HFFc6 (cell line): Measurements from ENCODE around the gene OGFOD3. TPM values are rescaled to one million over a fixed set of nuclear protein-coding genes. Genes with fewer than 3 reads are reported as not detected.

Source experiments
- DNase-seq: peaks from one replicate; pipeline ENCODE4 v3.0.0-alpha.2; 2018
- H3K27ac Mint-ChIP-seq: 2 replicates; pipeline ENCODE4 v1.8.0; 2020; ENCODE audit warnings: mild to moderate bottlenecking, mixed read lengths
- H3K27me3 Mint-ChIP-seq: 2 replicates; pipeline ENCODE4 v1.8.0; 2021; ENCODE audit warnings: mild to moderate bottlenecking, moderate library complexity, mixed read lengths; ENCODE audit not compliant: insufficient read depth
- H3K36me3 Mint-ChIP-seq: 2 replicates; pipeline ENCODE4 v1.8.0; 2021; ENCODE audit warnings: low read depth, mixed read lengths
- H3K4me1 Mint-ChIP-seq: 2 replicates; pipeline ENCODE4 v1.8.0; 2020; ENCODE audit warnings: low read depth, mixed read lengths
- H3K4me3 Mint-ChIP-seq: 2 replicates; pipeline ENCODE4 v1.8.0; 2020; ENCODE audit warnings: mild to moderate bottlenecking, moderate library complexity, mixed read lengths
- H3K9me3 Mint-ChIP-seq: 2 replicates; pipeline ENCODE4 v1.8.0; 2020; ENCODE audit warnings: mild to moderate bottlenecking, mixed read lengths
- total RNA-seq, 6 experiments: library from RNA; stranded (reverse); fragmentation: NEBNext Ultra II Directional; extraction: Animal tissue kit (Norgen Biotek cat#: 25700); gene quantifications; 2 replicates in 1 of 6; 3 replicates in 5 of 6; pipeline ENCODE4 v1.2.3, GENCODE V29; 2021
- TF ChIP-seq, protein P1 (sequence below): fragments of 200-600 bp; sonication (generic); IDR thresholded peaks from 2 replicates; pipeline ENCODE4 v1.5.0; 2021; ENCODE audit warnings: antibody characterized with exemption, mild to moderate bottlenecking

The OGFOD3 gene
- total RNA-seq, 6 experiments from 2014 or later, result 26.5 to 31.2 (median 27.9) TPM

- H3K27ac Mint-ChIP-seq, result no peak overlapping the region
- H3K9me3 Mint-ChIP-seq, result no peaks in the 10 kb centered on the region
- no peaks in the 10 kb centered on the region; the same call in 1 of the 2 replicates for H3K27me3 Mint-ChIP-seq
- H3K4me3 Mint-ChIP-seq, result no peak overlapping the region
- peaks cover 6% of the 10 kb centered on the region; the same call in 1 of the 2 replicates for H3K4me1 Mint-ChIP-seq
- no peak for DNase-seq
- no peaks in the 10 kb centered on the region; the same call in 1 of the 2 replicates for H3K36me3 Mint-ChIP-seq
- TF ChIP-seq, protein P1, sequence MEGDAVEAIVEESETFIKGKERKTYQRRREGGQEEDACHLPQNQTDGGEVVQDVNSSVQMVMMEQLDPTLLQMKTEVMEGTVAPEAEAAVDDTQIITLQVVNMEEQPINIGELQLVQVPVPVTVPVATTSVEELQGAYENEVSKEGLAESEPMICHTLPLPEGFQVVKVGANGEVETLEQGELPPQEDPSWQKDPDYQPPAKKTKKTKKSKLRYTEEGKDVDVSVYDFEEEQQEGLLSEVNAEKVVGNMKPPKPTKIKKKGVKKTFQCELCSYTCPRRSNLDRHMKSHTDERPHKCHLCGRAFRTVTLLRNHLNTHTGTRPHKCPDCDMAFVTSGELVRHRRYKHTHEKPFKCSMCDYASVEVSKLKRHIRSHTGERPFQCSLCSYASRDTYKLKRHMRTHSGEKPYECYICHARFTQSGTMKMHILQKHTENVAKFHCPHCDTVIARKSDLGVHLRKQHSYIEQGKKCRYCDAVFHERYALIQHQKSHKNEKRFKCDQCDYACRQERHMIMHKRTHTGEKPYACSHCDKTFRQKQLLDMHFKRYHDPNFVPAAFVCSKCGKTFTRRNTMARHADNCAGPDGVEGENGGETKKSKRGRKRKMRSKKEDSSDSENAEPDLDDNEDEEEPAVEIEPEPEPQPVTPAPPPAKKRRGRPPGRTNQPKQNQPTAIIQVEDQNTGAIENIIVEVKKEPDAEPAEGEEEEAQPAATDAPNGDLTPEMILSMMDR, result no peak
These were observed 26.6 kb upstream of the OGFOD3 start for GRCh38 chr17:82444941-82445521.

GRCh38 chr17:82444284-82444893, 26.0 kb upstream of the OGFOD3 start:
- Mint-ChIP-seq H3K36me3 (no peaks in the 10 kb centered on the region; the same call in 1 of the 2 replicates), H3K4me1 (no peaks in the 10 kb centered on the region), H3K4me3 (no peak overlapping the region), H3K9me3 (no peaks in the 10 kb centered on the region), H3K27me3 (no peaks in the 10 kb centered on the region; the same call in 1 of the 2 replicates), H3K27ac (no peak overlapping the region)
- TF ChIP-seq, protein P1, result no peak
- no peak for DNase-seq

DNA sequence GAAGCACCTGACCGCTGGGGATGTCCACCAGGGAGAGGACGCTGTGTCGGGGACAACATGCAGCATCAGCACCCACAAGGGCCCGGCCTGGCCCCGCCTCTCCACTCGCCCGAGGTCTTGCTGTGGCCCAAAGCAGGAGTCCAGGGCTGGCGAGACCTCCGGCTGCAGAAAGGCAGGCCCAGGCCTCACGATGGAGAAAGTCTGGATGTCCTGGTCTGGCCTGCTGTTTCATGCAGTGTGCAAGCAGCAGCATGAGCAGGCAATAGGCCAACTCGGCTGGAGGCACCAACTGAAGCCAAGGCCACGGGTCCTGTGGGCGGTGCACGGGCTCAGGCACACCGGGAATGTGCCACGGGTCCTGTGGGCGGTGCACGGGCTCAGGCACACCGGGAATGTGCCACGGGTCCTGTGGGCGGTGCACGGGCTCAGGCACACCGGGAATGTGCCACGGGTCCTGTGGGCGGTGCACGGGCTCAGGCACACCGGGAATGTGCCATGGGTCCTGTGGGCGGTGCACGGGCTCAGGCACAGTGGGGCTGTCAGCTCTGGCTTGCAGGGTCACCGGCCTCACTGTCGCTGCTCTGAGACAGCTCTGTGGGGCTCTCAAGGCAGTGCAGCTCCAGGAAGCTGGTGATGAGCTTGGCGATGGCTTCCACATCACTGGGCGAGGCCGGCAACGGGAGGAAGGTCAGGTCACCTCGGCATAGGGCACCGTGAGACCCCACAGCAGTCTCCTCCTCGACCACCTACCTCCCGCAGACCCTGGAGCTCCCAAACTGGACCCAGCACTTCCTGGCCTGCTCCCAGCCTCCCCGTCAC, 25.3 kb upstream of the OGFOD3 start:
- H3K9me3 Mint-ChIP-seq, result no peaks in the 10 kb centered on the region
- no peak overlapping the region for H3K4me3 Mint-ChIP-seq
- no peak overlapping the region for H3K27ac Mint-ChIP-seq

GRCh38 chr17:82442643-82443464, 24.5 kb upstream of the OGFOD3 start:
- no peaks in the 10 kb centered on the region for H3K9me3 Mint-ChIP-seq
- TF ChIP-seq, protein P1, result no peak
- H3K36me3 Mint-ChIP-seq, result no peaks in the 10 kb centered on the region; the same call in 1 of the 2 replicates
- H3K27me3 Mint-ChIP-seq, result no peaks in the 10 kb centered on the region; the same call in 1 of the 2 replicates
- no peak for DNase-seq
- H3K4me3 Mint-ChIP-seq, result no peak overlapping the region
- H3K4me1 Mint-ChIP-seq, result no peaks in the 10 kb centered on the region
- no peak overlapping the region for H3K27ac Mint-ChIP-seq

More for the DNA sequence above, 25.3 kb upstream of the OGFOD3 start:
- Mint-ChIP-seq H3K36me3 (no peaks in the 10 kb centered on the region; the same call in 1 of the 2 replicates), H3K27me3 (no peaks in the 10 kb centered on the region; the same call in 1 of the 2 replicates), H3K4me1 (no peaks in the 10 kb centered on the region)
- no peak for DNase-seq
- TF ChIP-seq, protein P1, result no peak
